WTC11 (cell line): ENCODE data around the gene AURKAIP1. TPM values are rescaled to one million over a fixed set of nuclear protein-coding genes. Genes with fewer than 3 reads are reported as not detected.
A peak's percentile ranks its signal among the peaks of the same experiment; 100 is the strongest.

Experiments used
- ATAC-seq: fragments of 200-7000 bp; cut with Tn5 transposase; 2 replicates; pipeline ENCODE4 v1.10.0; 2021; ENCODE audit warnings: mild to moderate bottlenecking, moderate library complexity
- Bru-seq: library from RNA; stranded (reverse); fragments of 400-500 nt; gene quantifications from one replicate; lab custom pipeline; 2021; lab: Mats Ljungman, UMichigan
- CTCF ChIA-PET: fragments of 300-600 bp; sonication (Branson Sonifier 250); formaldehyde crosslinking; loops from one replicate; lab custom pipeline; 2021; ENCODE audit warnings: antibody characterized with exemption; lab: Charles Lee
- POLR2A ChIA-PET: fragments of 350-600 bp; sonication (Branson Sonifier 250); formaldehyde crosslinking; loops from one replicate; lab custom pipeline; 2021; ENCODE audit warnings: antibody characterized with exemption; lab: Charles Lee
- DNase-seq: peaks from one replicate; pipeline ENCODE4 v3.0.0; 2021; ENCODE audit warnings: low spot score
- H3K27ac Mint-ChIP-seq: 2 replicates; pipeline ENCODE4 v1.8.0; 2021; ENCODE audit warnings: mixed read lengths
- H3K27me3 Mint-ChIP-seq: 2 replicates; pipeline ENCODE4 v1.8.0; 2021; ENCODE audit warnings: low read depth, mild to moderate bottlenecking, moderate library complexity, mixed read lengths
- H3K36me3 Mint-ChIP-seq: 2 replicates; pipeline ENCODE4 v1.8.0; 2021; ENCODE audit warnings: mixed read lengths
- H3K4me1 Mint-ChIP-seq: 2 replicates; pipeline ENCODE4 v1.8.0; 2022; ENCODE audit warnings: mixed read lengths
- H3K4me3 Mint-ChIP-seq: 2 replicates; pipeline ENCODE4 v1.8.0; 2021; ENCODE audit warnings: mild to moderate bottlenecking, moderate library complexity, mixed read lengths
- H3K9me3 Mint-ChIP-seq: 2 replicates; pipeline ENCODE4 v1.8.0; 2021; ENCODE audit warnings: mixed read lengths
- ATF1 ChIP-seq: sonication (generic); formaldehyde crosslinking; IDR thresholded peaks from 2 replicates; pipeline ENCODE4 v1.8.1; 2023; ENCODE audit warnings: mild to moderate bottlenecking, moderate library complexity, missing genetic modification reagents
- E2F5 ChIP-seq: sonication (generic); formaldehyde crosslinking; IDR thresholded peaks from 2 replicates; pipeline ENCODE4 v1.8.1; 2022; ENCODE audit warnings: mild to moderate bottlenecking, moderate library complexity, missing genetic modification reagents
- ESRRA ChIP-seq: sonication (generic); formaldehyde crosslinking; IDR thresholded peaks from 2 replicates; pipeline ENCODE4 v1.8.1; 2022; ENCODE audit warnings: mild to moderate bottlenecking, missing genetic modification reagents, borderline replicate concordance
- ETV6 ChIP-seq: sonication (generic); formaldehyde crosslinking; IDR thresholded peaks from 2 replicates; pipeline ENCODE4 v1.8.1; 2022; ENCODE audit warnings: mild to moderate bottlenecking, missing genetic modification reagents
- FOXJ3 ChIP-seq: sonication (generic); formaldehyde crosslinking; IDR thresholded peaks from 2 replicates; pipeline ENCODE4 v1.9.0; 2021; ENCODE audit warnings: missing genetic modification reagents, mild to moderate bottlenecking, borderline replicate concordance
- FOXK1 ChIP-seq: sonication (generic); formaldehyde crosslinking; IDR thresholded peaks from 2 replicates; pipeline ENCODE4 v1.8.0; 2022; ENCODE audit warnings: mild to moderate bottlenecking, moderate library complexity, missing genetic modification reagents
- JAZF1 ChIP-seq: fragments of 250-450 bp; sonication (Bioruptor Pico); IDR thresholded peaks from 2 replicates; pipeline ENCODE4 v1.9.0; 2021; ENCODE audit warnings: moderate library complexity, mild to moderate bottlenecking, inconsistent platforms
- KAT7 ChIP-seq: sonication (generic); formaldehyde crosslinking; IDR thresholded peaks from 2 replicates; pipeline ENCODE4 v1.8.1; 2023; ENCODE audit warnings: missing genetic modification reagents, mild to moderate bottlenecking, borderline replicate concordance
- NR2C2 ChIP-seq: sonication (generic); formaldehyde crosslinking; IDR thresholded peaks from 2 replicates; pipeline ENCODE4 v1.8.0; 2022; ENCODE audit warnings: mild to moderate bottlenecking, missing genetic modification reagents
- PRRX2 ChIP-seq: fragments of 250-450 bp; sonication (Bioruptor Pico); IDR thresholded peaks from 2 replicates; pipeline ENCODE4 v1.8.0; 2021; ENCODE audit warnings: mild to moderate bottlenecking
- SOX15 ChIP-seq: fragments of 250-450 bp; sonication (Bioruptor Pico); IDR thresholded peaks from 2 replicates; pipeline ENCODE4 v1.9.0; 2021; ENCODE audit warnings: mild to moderate bottlenecking
- SP1 ChIP-seq: sonication (generic); formaldehyde crosslinking; conservative IDR thresholded peaks from 2 replicates; pipeline ENCODE4 v1.8.1; 2022; ENCODE audit warnings: missing genetic modification reagents
- TEAD4 ChIP-seq: sonication (generic); formaldehyde crosslinking; IDR thresholded peaks from 2 replicates; pipeline ENCODE4 v1.8.0; 2022; ENCODE audit warnings: mild to moderate bottlenecking, missing genetic modification reagents
- ZNF121 ChIP-seq: sonication (generic); formaldehyde crosslinking; IDR thresholded peaks from 2 replicates; pipeline ENCODE4 v1.8.0; 2023; ENCODE audit warnings: missing genetic modification reagents
- ZNF317 ChIP-seq: sonication (generic); formaldehyde crosslinking; IDR thresholded peaks from 2 replicates; pipeline ENCODE4 v1.8.1; 2023; ENCODE audit warnings: low read depth, mild to moderate bottlenecking, moderate library complexity, missing genetic modification reagents, borderline replicate concordance
- ZNF423 ChIP-seq: fragments of 250-450 bp; sonication (Bioruptor Pico); IDR thresholded peaks from 2 replicates; pipeline ENCODE4 v2.1.2; 2022; ENCODE audit warnings: mild to moderate bottlenecking, moderate library complexity
- ZNF512 ChIP-seq: sonication (generic); formaldehyde crosslinking; IDR thresholded peaks from 2 replicates; pipeline ENCODE4 v1.8.1; 2022; ENCODE audit warnings: missing genetic modification reagents, borderline replicate concordance
- ZNF671 ChIP-seq: fragments of 250-450 bp; sonication (Bioruptor Pico); IDR thresholded peaks from 2 replicates; pipeline ENCODE4 v1.8.0; 2021; ENCODE audit warnings: mild to moderate bottlenecking
- long read RNA-seq, 3 experiments: library from RNA in 1 of 3; library from capped mRNA in 1 of 3; library from polyadenylated mRNA in 1 of 3; unstranded in 2 of 3; stranded (forward) in 1 of 3; transcript quantifications; one replicate each; pipeline ENCODE4 v2.0.0, GENCODE V29; 2021
- total RNA-seq: library from RNA; stranded (reverse); gene quantifications from 3 replicates; pipeline ENCODE4 v1.2.3, GENCODE V29; 2021
- TF ChIP-seq, protein P1 (sequence below): sonication (generic); formaldehyde crosslinking; IDR thresholded peaks from 2 replicates; pipeline ENCODE4 v1.8.1; 2023; ENCODE audit warnings: mild to moderate bottlenecking, missing genetic modification reagents
- TF ChIP-seq, protein P2 (sequence below): sonication (generic); formaldehyde crosslinking; IDR thresholded peaks from 2 replicates; pipeline ENCODE4 v1.8.0; 2022; ENCODE audit warnings: mild to moderate bottlenecking, missing genetic modification reagents
- TF ChIP-seq, protein P3 (sequence below): sonication (generic); formaldehyde crosslinking; IDR thresholded peaks from 2 replicates; pipeline ENCODE4 v1.8.1; 2023; ENCODE audit warnings: mild to moderate bottlenecking, moderate library complexity, missing genetic modification reagents
- TF ChIP-seq, protein P4 (sequence below): sonication (generic); formaldehyde crosslinking; IDR thresholded peaks from 2 replicates; pipeline ENCODE4 v1.8.0; 2023; ENCODE audit warnings: missing genetic modification reagents, mild to moderate bottlenecking, borderline replicate concordance

The AURKAIP1 gene
- total RNA-seq (238 to 268 TPM (median 250 TPM) in 3 replicates), Bru-seq, nascent RNA (percentile 74 among the genes with signal in this experiment)
- long read RNA-seq, experiment 1, transcript AURKAIP1-201 (4 exons, 798 nt): minor isoform, 23 of 504 reads
- long read RNA-seq, experiment 1, transcript AURKAIP1-204 (4 exons, 875 nt): minor isoform, 91 of 504 reads
- long read RNA-seq, experiment 1, transcript AURKAIP1-203 (3 exons, 1,072 nt): minor isoform, 37 of 504 reads
- long read RNA-seq, experiment 1, transcript AURKAIP1-202 (4 exons, 1,047 nt): major isoform, 320 of 504 reads
- long read RNA-seq, experiment 1, partial matches to known transcripts: 15 of 504 reads
- long read RNA-seq, experiment 1, other reads (novel, unspliced or antisense): 18 of 504 reads
- long read RNA-seq, experiment 2, transcript AURKAIP1-201 (4 exons, 798 nt): minor isoform, 14 of 273 reads
- long read RNA-seq, experiment 2, transcript AURKAIP1-203 (3 exons, 1,072 nt): minor isoform, 82 of 273 reads
- long read RNA-seq, experiment 2, transcript AURKAIP1-204 (4 exons, 875 nt): minor isoform, 40 of 273 reads
- long read RNA-seq, experiment 2, transcript AURKAIP1-202 (4 exons, 1,047 nt): major isoform, 87 of 273 reads
- long read RNA-seq, experiment 2, partial matches to known transcripts: 41 of 273 reads
- long read RNA-seq, experiment 2, other reads (novel, unspliced or antisense): 9 of 273 reads
- long read RNA-seq, experiment 3, transcript AURKAIP1-202 (4 exons, 1,047 nt): major isoform, 41 of 51 reads
- long read RNA-seq, experiment 3, partial matches to known transcripts: 3 of 51 reads
- long read RNA-seq, experiment 3, other reads (novel, unspliced or antisense): 4 of 51 reads

DNA sequence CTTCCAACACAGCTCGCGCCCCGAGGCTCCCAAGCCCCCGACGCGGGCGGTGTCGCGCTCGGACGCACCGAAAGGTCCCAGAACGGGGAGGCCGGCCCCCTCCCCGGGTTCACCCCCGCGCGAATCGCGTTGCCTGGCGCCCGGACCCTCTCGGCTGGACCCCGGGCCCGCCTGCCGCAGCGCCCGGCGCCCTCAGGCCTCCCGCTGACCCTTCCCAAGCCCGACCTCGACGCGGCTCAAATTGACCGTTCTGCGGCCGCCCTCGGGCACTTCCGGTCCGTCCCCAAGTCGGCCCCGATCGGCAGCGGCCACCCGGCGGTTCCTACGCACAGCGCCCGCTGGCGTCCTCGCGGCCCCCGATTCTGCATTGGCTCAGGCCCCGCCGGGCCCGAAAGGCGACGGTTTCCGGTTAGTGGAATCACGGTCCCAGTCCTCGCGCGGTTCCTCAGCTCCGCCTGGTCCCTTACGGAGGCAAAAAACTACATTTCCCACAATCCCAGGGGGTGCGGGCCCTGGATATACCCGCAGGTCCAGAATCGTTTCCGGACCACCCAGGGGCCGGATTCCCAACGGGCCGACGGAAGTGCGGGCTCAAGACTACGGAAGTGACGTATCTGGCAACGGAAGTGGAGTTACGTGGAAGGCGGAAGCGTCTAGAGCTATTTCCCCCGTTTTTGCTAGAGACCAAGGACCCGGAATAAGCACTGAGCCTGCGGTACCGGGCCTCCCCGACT is at the start of gene AURKAIP1:
AURKAIP1 (minus strand) TSS at position 279 of the 734 bp plus-strand sequence. CDS start 451 bp downstream, outside the sequence.
- POLR2A ChIA-PET: interaction anchor here (0.6 to 2.1 kb wide), 6 partner anchors 20 to 66 kb away, joined by 3 to 12 read pairs (median 4); partner anchors contain the start of genes CCNL2 and MRPL20
- ATAC-seq: peak; percentile 91
- H3K36me3 Mint-ChIP-seq: peaks cover 8% of the 10 kb centered on the region; the same call in 1 of the 2 replicates
- no peaks in the 10 kb centered on the region for H3K27me3 Mint-ChIP-seq
- H3K27ac Mint-ChIP-seq: peak within 1 kb of the TSS; percentile 87
- DNase-seq: peak; percentile 98
- no peaks in the 10 kb centered on the region for H3K9me3 Mint-ChIP-seq
- CTCF ChIA-PET: interaction anchor here (0.6 to 1.5 kb wide), 8 partner anchors 21 to 304 kb away, joined by 3 to 8 read pairs (median 4); partner anchors contain the start of gene CCNL2
- H3K4me3 Mint-ChIP-seq: peak within 1 kb of the TSS; percentile 82
- peaks cover 3% of the 10 kb centered on the region; the same call in 1 of the 2 replicates for H3K4me1 Mint-ChIP-seq
- TF ChIP-seq, protein P1, sequence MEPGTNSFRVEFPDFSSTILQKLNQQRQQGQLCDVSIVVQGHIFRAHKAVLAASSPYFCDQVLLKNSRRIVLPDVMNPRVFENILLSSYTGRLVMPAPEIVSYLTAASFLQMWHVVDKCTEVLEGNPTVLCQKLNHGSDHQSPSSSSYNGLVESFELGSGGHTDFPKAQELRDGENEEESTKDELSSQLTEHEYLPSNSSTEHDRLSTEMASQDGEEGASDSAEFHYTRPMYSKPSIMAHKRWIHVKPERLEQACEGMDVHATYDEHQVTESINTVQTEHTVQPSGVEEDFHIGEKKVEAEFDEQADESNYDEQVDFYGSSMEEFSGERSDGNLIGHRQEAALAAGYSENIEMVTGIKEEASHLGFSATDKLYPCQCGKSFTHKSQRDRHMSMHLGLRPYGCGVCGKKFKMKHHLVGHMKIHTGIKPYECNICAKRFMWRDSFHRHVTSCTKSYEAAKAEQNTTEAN: peak; percentile 83
- TF ChIP-seq ETV6 (CRISPR knock-in tag) (peak; percentile 86), ZNF317 (CRISPR knock-in tag) (0 out of 2 replicates have a peak, but pooled peaks have one; percentile 27), FOXJ3 (CRISPR knock-in tag) (no peak), JAZF1 (CRISPR knock-in tag) (no peak), ZNF671 (CRISPR knock-in tag) (no peak), SOX15 (CRISPR knock-in tag) (no peak), ZNF423 (CRISPR knock-in tag) (no peak), ESRRA (CRISPR knock-in tag) (peak; percentile 62; the same call in 1 of the 2 replicates), ZNF121 (CRISPR knock-in tag) (no peak), SP1 (peak; percentile 95), PRRX2 (CRISPR knock-in tag) (no peak), E2F5 (CRISPR knock-in tag) (peak; percentile 86), FOXK1 (CRISPR knock-in tag) (peak; percentile 94), KAT7 (CRISPR knock-in tag) (peak; percentile 96), NR2C2 (peak; percentile 51; the same call in 1 of the 2 replicates), TEAD4 (peak; percentile 14; the same call in 1 of the 2 replicates), ATF1 (CRISPR knock-in tag) (0 out of 2 replicates have a peak, but pooled peaks have one; percentile 53), ZNF512 (CRISPR knock-in tag) (no peak)
- TF ChIP-seq, protein P2, sequence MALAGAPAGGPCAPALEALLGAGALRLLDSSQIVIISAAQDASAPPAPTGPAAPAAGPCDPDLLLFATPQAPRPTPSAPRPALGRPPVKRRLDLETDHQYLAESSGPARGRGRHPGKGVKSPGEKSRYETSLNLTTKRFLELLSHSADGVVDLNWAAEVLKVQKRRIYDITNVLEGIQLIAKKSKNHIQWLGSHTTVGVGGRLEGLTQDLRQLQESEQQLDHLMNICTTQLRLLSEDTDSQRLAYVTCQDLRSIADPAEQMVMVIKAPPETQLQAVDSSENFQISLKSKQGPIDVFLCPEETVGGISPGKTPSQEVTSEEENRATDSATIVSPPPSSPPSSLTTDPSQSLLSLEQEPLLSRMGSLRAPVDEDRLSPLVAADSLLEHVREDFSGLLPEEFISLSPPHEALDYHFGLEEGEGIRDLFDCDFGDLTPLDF (CRISPR knock-in tag): no peak
- TF ChIP-seq, protein P3, sequence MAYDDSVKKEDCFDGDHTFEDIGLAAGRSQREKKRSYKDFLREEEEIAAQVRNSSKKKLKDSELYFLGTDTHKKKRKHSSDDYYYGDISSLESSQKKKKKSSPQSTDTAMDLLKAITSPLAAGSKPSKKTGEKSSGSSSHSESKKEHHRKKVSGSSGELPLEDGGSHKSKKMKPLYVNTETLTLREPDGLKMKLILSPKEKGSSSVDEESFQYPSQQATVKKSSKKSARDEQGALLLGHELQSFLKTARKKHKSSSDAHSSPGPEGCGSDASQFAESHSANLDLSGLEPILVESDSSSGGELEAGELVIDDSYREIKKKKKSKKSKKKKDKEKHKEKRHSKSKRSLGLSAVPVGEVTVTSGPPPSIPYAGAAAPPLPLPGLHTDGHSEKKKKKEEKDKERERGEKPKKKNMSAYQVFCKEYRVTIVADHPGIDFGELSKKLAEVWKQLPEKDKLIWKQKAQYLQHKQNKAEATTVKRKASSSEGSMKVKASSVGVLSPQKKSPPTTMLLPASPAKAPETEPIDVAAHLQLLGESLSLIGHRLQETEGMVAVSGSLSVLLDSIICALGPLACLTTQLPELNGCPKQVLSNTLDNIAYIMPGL: peak; percentile 100
- TF ChIP-seq, protein P4, sequence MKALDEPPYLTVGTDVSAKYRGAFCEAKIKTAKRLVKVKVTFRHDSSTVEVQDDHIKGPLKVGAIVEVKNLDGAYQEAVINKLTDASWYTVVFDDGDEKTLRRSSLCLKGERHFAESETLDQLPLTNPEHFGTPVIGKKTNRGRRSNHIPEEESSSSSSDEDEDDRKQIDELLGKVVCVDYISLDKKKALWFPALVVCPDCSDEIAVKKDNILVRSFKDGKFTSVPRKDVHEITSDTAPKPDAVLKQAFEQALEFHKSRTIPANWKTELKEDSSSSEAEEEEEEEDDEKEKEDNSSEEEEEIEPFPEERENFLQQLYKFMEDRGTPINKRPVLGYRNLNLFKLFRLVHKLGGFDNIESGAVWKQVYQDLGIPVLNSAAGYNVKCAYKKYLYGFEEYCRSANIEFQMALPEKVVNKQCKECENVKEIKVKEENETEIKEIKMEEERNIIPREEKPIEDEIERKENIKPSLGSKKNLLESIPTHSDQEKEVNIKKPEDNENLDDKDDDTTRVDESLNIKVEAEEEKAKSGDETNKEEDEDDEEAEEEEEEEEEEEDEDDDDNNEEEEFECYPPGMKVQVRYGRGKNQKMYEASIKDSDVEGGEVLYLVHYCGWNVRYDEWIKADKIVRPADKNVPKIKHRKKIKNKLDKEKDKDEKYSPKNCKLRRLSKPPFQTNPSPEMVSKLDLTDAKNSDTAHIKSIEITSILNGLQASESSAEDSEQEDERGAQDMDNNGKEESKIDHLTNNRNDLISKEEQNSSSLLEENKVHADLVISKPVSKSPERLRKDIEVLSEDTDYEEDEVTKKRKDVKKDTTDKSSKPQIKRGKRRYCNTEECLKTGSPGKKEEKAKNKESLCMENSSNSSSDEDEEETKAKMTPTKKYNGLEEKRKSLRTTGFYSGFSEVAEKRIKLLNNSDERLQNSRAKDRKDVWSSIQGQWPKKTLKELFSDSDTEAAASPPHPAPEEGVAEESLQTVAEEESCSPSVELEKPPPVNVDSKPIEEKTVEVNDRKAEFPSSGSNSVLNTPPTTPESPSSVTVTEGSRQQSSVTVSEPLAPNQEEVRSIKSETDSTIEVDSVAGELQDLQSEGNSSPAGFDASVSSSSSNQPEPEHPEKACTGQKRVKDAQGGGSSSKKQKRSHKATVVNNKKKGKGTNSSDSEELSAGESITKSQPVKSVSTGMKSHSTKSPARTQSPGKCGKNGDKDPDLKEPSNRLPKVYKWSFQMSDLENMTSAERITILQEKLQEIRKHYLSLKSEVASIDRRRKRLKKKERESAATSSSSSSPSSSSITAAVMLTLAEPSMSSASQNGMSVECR: peak; percentile 85; the same call in 1 of the 2 replicates
